GM21367 (cell line): Measurements from ENCODE around the gene TELO2.
A peak's percentile ranks its signal among the peaks of the same experiment; 100 is the strongest.
"Not testable (repeated sequence)": the region's sequence is repeated elsewhere in the genome, so short reads cannot be mapped to it uniquely, and the experiment has no call there.

Experiments used
- ATAC-seq: cut with Tn5 transposase; IDR thresholded peaks from one replicate; pipeline ENCODE4 v1.9.1; 2021; ENCODE audit not compliant: unreplicated experiment

Gene TELO2

DNA sequence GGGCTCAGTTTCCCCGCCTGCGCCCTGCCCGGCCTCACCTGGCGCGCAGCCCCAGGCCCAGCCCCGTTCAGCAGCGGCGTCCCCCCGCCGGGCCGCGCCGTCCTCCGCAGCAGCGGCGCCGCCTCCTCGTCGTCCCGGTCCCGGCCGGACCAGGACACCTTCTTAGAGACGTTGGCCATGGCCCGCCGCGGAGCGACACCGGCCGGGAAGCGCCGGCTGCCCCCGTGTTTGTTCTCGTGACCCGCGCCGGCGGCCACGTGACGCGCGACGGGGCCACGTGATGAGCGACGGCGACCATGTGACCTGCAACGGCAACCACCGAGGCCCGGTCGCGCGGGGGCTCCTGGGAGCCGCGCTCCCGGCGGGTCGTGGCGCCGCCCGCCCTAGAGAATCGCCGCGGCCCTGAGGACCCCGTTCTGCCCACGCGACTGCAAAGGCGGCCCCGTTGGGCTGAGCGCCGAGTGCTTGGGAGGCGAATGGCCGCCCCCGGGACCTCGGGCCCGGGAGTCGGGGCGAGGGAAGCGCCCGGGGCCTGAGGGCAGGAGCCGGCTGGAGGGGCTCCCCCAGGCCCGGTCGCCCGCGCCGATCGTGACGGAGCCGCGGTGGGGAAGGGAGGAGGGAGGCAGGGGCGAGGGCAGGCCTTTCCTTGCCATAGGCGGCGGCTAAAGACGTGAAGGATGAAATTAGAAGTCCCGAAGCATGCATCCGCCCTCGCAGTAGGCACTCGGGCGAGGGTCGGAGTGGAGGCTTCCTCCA lies 18.2 kb upstream of the TELO2 start, which contains the start of gene CLCN7:
TSS of gene CLCN7 (minus strand) at position 233 of the 756 bp plus-strand sequence. CDS start at position 179, 54 bp downstream.
- peak; percentile 81 for ATAC-seq

DNA sequence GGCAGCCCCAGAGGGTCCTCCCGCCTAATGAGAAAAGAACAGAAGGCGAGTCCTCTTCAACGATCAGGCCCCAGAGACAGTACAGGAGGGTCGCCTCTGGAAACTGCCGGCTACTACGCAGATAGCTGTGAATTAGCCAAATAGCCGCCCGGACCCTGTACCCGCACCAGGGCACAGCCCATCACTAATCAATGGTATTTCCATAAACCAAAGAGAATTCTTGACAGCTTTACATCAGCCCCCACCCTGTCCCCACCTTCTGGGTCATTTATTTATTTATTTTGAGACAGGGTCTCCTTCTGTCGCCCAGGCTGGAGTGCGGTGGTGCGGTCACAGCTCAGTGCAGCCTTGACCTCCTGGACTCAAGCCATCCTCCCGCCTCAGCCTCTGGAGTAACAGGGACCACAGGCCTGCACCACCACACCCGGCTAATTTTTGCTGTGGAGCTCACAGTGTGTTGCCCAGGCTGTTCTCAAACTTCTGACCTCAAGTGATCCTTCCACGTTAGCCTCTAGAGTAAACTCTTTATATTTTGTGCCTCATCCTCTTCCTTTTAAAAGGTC lies 17.5 kb upstream of the TELO2 start:
- ATAC-seq: no peak

DNA sequence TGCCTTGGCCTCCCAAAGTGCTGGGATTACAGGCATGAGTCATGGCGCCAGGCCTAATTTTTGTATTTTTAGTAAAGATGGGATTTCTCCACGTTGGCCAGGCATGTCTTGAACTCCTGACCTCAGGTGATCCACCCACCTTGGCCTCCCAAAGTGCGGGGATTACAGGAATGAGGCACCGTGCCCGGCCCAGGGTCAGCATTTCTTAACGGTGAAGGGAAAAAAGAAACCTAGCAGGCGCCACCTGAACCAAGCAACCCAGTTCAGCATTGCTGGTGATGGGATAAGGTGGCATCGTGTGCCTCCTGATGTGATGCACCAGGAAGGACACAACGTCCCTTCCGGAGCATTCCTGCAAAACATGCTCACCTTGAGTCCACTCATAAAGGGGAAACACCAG lies 16.1 kb upstream of the TELO2 start:
- no peak for ATAC-seq

DNA sequence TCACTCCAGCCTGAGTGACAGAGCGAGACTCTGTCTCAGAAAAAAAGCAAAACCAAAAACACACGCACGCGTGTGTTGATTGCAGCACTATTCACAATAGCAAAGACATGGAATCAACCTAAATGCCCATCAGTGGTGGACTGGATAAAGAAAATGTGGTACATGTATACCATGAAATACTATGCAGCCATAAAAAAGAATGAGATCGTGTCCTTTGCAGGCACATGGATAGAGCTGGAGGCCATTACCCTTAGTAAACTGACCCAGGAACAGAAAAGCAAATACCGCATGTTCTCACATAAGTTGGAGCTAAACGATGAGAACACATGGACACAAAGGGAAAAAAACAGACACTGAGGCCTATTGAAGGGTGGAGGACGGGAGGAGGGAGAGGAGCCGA lies 14.2 kb upstream of the TELO2 start:
- ATAC-seq: not testable (repeated sequence)

DNA sequence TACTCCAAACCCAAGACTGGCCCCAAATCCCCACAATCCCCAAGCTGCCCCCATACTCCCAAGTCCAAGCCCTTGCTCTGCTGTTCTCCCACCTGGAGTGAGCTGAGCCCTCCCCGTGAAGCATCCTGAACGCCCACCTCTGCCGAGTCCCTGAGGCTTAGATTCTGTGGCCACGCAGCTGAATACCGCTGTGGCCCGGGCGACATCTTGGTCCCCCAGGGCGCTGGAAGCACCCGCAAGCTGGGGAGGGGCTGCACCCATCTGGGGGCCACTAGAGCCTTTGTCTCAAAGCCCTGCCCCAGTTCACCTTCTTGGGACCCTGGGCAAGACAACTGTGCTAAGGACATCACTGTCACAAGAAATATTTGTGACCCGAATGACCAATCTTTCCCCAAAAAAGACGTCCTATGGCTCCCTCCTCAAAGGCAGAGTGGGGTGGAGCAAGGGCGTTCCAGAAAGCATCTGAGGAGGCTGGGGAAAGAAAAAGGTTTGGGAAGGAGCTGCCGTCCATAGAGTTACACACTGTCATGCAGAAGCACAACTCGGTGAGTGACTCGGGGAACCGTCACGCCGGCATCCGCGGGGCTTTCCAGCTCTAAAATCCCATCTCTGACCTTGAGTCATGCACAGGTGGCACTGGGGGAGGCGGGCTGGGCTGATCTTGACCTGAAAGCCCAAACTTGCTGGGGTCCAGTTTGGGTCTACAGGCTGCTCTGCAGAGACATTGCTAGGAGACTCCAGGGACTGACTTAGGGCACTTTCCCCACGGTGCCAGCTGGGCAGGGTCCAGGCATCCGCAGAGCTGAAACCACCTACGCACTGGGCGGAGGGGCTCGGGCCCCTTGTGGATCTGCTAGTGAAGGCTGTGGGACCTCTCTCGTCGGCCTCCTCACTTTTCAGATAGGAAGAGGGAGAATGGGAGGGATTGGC lies 11.0 kb upstream of the TELO2 start:
- no peak for ATAC-seq

DNA sequence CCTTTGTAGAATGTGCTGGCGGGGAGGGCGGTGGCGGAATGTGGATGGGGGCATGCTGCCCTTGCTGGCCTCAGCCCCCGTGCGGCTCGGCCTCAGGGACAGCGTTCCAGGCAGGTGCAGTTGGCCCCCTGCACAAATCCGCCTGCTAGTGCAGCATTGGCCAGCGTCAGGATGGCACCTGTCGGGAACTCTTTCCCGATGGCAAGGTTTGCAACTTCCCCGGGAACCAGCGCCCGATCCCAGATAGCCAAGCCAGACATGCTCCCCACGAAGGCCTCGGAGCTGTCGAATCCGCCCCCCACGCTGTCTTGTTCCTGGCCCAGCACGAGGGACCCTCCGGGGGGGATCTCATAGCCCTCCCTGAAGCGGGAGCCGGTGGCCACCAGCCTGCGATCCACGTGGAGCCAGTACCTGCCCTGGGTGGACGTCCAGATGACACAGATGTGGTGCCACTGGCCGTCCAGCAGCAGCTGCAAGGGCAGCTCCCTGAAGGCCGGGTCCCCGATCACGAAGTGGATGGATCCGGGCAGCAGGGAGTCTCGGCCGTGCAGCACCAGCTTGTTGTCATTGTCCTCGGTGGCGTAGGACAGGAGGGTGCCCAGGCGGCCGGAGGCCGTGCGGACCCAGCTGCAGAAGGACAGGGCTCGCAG lies 7.2 kb upstream of the TELO2 start:
- ATAC-seq: no peak

DNA sequence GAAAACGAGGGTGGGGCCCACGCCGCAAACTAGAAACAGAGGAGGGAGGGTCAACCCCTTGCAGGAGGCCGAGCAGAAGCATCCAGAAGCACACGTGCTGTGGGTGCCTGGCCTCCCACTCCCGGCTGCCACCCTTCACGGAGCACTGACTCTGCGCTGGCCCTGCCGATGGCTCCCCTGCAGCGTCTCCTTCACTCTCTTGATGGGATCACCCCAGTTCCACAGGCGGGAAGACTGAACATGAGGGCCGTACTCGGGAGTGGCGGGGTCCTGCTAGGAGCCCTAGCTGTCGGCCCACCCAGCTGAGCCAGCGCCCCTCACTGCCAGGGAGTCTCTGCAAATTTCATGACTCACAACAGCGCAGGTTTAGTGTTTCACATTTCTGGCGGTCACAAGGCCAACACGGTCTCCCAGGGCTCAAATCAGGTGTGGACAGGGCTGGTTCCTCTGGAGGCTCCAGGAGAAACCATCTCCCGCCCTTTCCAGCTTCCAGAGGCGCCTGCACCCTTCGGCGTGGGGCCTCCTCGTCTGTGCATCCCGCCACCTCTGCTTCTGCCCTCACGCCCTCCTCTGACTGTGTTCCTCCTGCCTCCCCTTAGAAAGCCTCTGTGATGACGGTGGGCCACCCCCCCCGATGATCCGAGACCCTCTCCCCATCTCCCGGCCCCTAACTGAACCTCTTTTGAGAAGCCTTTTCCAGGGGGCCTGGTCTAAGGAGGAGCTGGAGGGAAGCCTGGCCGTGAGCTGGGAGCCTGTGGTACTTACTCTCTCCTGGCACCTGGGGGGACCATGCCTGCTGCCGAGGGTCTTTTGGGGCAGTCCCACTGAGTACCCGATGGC lies 6.4 kb upstream of the TELO2 start:
- ATAC-seq: no peak

DNA sequence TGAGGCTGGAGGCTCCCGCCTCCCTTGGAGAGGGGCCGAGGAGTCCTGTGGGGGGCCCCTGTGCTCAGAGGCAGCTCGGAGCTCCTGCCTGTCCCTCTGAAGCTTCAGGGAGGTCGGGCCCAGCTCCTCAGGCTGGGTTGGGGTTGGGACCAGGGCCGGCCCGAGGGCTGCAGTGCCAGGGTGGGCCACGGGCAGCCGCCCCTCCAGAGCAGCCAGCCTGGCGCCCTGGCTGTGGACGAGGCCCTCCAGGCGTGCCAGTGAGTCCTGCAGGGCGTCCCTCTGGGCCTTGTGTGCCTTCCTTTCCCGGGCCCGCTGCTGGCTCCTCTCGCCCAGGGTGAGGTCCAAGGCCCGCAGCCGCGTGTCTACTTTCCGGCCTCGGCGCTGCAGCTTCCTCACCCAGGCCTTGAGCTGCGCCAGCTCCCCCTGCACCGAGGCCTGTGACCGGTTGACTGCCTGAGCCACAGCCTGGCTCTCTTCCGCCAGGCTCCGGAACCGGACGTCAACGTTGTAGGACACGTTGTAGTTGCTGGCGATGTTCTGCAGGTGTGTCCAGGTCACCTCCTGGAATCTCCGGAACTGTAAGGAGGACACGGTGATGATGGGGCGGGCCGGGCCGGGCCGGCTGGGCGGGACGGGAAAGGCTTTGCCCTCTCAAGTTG lies 5.6 kb upstream of the TELO2 start:
- ATAC-seq: no peak

DNA sequence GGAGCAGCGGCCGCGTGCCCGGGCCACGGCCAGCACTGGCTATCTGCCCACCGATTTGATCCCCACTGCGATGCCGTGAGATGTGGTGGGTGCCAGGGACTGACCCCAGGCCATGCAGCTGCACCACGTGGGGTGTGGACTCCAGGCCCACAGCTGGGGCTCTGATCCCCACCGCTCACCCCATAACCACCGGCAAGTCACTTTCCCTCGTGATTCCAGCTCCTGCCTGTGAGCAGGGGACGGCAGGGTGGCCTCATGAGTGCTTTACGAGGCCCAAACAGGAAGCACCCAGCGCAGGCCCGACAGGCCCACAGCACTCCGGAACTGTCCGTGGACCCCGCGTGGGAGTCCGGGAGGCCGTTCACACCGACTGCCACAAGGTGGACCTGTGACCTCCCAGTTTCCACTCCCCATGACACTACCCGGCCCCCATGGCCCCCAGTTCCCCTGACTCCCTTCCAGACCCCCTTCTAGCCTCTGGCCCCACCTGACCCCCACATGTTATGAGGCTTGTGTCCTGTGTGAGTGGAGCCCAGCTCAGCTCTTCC lies 5.0 kb upstream of the TELO2 start:
- no peak for ATAC-seq

DNA sequence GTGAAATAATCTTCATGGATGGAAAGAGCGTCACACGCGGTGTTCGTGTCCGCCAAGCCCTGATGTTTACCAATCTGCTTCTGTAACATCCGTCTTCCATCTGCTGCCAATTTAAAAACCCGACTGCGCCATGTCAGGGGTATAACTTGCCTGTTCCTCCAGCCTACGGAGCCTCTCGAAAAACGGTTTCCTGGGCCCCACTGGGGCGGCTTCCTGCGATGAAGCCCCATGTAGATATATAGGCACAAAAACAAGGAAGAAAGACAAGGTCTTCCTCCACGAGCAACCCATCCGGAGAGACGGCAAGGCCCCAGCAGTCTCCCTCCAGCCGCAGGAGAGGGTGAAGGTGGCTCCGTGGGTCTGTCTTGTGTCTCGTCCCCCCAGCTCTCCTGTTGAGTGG lies 4.5 kb upstream of the TELO2 start, which contains the start of gene PTX4:
TSS of gene PTX4 (minus strand) at position 326 of the 400 bp plus-strand sequence. CDS start at position 291, 35 bp downstream.
- no peak for ATAC-seq

DNA sequence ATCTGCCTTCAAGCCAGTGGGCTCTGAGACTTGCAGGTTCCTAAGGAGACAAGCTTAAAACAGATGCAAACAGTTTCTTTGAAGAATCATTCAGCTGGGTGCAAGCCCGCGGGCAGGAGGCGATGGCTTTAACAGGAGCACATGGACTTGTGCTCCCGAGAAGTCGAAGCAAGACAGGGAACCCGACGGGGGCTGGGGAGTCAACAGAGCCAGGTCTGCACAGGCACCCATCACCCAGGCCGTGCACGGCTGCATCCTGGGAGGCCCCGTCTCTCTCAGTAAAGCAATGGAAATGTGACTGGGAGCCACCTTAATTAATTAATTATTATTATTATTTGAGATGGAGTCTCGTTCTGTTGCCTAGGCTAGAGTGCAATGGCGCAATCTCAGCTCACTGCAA lies 4.1 kb upstream of the TELO2 start:
- ATAC-seq: no peak

DNA sequence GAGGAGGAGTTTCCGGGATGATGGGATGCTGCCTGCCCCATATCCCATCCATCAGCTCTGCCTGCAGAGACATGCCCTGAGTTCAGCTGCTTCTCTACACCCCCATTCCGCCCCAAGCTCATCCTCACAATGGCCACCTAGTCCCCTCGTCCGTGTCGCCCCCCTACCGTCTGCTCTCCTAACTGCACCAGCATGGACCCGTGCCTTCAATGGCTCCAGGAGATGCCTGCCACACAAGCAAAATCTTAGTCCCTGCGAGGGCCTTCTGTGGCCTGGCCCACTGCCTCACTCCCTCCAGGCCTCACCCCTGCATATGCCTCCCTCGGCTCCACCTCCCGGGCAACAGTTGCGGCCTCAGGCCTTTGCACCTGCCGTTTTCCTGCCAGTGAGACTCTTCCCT lies 1.8 kb upstream of the TELO2 start:
- ATAC-seq: no peak

DNA sequence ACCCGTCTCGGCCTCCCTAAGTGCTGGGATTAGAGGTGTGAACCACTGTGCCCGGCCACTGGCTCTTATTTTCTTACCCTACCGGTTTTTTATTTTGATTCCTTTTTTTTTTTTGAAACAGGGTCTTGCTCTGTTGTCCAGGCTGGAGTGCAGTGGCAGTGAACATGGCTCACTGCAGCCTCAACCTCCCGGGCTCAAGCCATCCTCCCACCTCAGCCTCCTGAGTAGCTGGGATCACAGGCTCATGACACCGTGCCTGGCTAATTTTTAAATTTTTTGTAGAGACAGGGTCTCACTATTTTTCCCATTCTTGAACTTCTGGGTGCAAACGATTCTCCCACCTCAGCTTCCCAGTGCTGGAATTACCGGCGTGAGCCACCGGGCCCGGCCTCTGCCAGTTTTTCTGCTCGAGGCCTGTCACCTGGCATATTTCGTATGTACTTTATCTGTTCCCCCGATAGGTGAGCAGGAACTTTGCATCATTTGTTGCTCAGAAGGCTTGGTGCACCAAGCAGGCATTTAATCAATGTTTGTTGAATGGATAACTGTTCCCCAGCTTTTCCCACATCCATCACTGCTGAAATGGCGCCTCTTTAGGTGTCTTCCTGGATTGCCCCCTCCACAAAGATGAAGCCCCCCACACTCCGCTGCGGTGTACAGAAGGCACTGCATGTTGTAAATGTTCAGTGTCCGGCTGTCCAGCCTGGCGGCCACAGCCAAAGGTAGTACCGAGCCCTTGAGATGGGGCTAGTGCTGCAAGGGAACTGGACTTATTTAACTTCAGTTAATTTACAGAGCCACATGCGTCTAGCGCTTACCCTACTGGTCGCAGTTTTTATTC lies 858 bp upstream of the TELO2 start:
- ATAC-seq: no peak

DNA sequence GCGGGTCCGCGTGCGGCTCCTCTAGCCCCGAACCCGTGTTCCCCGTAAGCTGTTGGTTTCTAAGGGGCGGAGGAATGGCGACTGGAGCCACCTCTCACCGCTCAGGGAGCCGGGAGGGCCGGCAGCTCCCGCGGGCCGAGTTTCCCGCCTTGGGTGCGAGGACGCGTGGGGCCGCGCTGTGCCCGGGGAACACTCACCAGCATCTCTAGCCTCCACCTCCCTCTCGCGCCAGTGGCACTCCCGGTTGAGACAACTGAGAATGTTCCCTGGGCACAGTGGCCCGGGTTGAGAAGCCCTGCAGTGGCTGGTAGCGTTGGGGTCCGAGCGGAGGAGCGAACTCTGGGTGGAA lies 560 bp downstream of the TELO2 start:
- no peak for ATAC-seq

DNA sequence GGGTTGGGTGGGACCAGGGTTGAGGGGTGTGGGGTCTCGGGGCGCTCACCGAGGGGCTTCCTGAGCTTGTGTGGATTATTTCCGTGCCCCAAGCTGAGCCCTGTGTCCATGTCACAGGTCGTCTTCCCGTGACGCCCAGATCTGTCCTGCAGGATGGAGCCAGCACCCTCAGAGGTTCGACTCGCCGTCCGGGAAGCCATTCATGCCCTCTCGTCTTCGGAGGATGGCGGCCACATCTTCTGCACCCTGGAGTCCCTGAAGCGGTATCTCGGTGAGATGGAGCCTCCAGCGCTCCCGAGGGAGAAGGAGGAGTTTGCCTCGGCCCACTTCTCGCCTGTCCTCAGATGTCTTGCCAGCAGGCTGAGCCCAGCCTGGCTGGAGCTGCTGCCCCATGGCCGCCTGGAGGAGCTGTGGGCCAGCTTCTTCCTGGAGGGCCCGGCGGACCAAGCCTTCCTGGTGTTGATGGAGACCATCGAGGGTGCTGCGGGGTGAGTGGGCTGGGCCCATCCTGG lies 1.0 kb downstream of the TELO2 start:
- ATAC-seq: no peak

DNA sequence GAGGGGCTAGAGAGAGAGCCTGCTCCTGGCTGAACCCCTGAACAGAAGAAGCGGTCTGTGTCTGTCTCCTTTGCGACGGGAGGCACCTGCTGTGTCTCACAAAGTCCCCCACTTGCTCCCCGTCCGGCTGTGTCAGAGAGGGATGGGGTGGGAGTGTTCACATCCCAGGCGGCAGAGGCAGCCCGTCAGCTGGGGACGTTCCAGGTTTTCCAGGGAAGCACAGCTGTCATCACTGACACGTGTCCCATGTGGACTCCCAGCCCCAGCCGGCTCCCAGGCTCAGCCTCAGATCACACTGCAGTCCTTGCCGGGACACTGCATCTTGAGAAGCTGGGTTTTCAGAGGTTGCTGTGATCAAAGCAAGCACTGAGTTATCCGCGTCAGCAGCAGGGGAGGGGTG lies 1.6 kb downstream of the TELO2 start:
- ATAC-seq: no peak

DNA sequence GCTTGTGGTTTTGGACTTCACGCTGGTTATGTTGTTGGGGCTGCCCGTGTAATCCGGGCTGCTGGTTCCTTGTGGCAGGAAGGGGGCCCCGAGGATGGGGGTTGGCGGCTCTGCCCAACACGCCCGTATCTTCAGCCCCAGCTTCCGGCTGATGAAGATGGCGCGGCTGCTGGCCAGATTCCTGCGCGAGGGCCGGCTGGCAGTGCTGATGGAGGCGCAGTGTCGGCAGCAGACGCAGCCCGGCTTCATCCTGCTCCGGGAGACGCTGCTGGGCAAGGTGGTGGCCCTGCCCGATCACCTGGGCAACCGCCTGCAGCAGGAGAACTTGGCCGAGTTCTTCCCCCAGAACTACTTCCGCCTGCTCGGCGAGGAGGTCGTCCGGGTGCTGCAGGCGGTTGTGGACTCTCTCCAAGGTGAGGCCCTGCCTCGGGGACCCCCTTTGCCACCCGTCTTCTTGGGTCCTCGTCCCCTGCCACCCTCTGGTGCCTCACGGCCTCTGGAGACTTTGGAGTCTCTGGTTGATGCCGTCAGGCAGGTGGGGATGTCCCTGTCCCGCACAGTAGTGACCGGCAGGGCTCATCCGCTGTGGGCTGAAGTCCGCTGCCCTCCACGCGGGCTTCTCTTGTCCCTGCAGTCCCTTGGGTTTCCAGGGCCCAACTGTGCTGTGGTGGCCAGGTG lies 2.2 kb downstream of the TELO2 start:
- no peak for ATAC-seq

DNA sequence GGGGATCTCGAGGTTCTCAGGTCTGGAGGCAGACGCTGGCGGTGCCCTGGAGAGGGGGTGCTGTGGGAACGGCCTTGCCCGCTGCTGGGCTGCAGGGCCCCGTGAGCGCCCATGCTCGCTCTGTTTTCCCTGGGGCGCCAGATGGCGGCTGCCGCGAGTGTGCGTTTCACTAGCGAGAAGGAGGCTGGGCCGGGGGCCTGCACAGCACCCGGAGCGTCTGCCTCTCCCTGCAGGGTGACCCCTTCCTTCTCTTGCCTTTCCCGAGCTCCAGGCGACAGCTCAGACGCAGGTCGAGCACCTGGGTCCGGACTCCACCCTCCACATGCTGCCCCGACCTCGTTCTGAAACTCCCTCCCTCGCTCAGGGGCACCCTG lies 2.7 kb downstream of the TELO2 start:
- no peak for ATAC-seq
